Measurements from ENCODE around the gene PRKAG2.

DNA sequence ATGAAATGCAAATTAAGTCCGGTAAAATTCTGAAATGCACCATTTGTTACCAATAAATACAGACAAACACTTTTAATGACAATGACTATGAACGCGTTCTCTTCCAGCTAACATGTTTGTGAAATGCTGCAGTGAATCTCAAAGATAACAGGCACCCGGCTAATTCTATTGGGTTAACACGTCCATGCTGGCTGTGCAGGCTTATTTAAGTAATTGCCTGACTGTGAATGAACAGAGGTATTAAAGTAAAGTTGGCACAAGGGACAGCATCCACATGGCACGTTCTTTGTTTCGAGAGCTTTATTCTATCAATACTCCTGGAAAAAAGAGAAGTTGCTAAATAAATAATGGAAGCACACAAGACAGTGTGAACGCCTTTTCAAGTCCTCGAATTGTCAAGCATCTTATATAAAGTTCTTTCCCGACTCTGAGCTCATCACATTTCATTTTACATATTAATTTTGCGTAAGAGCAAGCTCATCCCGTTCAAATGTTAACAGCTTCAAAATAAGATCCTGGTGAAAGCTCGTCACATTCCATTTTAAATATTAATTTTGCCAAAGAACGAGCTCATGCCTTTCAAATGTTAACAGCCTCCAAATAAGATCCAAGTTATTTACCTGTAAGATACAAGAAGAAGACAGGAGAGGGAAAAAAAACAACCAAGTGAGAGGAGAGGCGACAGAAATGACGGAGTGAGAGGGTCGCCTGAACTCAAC, 245.9 kb downstream of the PRKAG2 start:
- TF ChIP-seq POLR2A (IDR thresholded peaks at IDR 0.05; ENCODE audit: low read length) (no peak), GATA1 (IDR thresholded peaks at IDR 0.05; ENCODE audit: low read depth, low read length) (no peak)
